GM18870 (cell line): Measurements from ENCODE around the gene TMEM250.
"Not testable (repeated sequence)": the region's sequence is repeated elsewhere in the genome, so short reads cannot be mapped to it uniquely, and the experiment has no call there.

Experiments used
- ATAC-seq: cut with Tn5 transposase; IDR thresholded peaks from one replicate; pipeline ENCODE4 v1.9.1; 2021; ENCODE audit warnings: moderate library complexity; ENCODE audit not compliant: unreplicated experiment

Gene TMEM250

DNA sequence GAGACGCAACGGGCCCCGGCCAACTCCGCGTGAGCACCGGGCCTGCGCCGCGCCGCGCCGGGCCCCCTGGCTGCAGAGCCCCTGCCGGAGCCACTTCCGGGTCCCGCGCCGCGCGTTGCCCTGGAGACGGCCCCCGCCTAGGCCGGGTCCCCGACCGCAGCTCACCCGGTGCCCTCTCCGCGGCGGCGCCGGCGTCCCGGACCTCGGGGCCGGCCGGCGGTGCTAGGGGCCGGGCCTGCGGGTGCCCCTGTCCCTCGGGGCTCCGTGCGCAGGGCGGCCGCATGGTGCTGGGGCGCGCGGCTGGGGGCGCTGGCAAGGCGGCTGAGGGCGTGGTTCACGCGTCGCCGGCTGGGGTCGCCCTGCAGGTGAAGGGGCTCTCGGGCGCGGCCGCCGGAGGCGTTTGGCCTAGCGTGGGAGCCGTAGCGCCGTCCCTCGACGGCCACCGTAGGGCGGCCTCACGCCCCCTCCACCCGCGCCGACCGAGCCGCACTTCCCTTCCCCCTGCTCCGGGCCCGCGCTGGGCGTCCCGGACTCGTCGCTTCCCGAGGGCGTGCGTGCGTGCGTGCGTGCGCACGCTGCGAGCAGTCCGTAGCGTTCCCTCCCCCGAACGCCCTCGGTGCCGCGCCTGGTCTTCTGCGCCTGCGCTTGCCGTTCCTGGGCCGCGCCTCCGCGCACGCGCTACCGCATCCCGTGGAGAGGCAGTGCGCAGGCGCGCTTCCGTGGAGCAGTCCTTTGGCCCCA is at the start of gene TMEM250:
TSS of gene TMEM250 (minus strand) at position 556 of the 741 bp plus-strand sequence. CDS start 1,975 bp downstream, outside the sequence.
- ATAC-seq: peak; percentile 45

GRCh38 chr9:136163248-136163850 is 44.7 kb upstream of the TMEM250 start:
- no peak for ATAC-seq

DNA sequence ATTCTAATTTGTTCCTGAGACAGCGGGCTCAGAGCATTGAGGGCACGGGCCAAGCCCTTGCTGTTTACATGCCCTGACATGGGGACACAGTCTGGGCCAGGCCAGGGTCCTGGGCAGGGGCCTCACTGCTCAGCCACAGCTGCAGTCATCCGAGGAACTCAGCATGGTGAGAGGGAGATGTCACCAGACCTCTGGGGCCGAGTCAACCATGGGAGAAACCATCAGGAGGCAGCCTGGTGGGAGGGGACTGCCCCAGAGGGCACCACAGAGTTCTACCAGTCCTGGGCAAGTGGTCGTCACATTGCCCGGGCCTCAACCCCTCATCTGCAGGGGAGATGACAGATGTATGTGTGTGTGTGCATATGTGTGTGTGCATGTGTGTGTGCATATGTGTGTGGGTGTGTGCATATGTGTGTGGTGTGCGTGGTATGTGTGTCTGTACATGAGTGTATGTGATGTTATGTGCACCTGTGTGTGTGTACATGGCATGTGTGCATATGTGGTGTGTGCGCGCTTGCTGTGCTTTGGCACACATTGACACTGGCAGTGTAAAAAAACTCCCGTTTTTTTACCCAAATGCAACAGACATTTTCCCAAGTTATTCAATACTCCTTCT is 42.4 kb upstream of the TMEM250 start:
- ATAC-seq: no peak

DNA sequence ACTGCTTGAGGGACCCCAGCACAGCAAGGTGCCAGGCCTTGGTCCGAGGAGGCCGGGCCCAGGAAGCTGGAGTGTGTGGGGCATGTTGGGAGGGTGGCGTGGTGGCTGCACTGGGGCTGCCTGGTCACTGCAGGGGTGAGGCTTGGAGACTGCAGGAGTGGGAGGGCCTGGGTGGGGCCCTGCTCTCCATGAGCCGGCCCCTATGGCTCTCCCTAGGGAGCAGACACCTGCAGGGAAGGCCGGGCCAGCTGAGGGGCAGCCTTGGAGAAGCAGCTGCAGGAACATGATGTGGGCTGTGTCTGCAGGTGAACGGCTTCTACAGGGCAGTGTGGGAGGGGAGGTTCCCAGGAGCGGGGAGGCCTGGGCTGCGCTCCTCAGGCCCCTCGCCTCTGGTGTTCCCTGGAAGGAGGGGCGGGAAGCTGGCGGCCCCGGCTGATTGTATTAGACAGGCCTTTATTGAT is 41.7 kb upstream of the TMEM250 start:
- no peak for ATAC-seq

DNA sequence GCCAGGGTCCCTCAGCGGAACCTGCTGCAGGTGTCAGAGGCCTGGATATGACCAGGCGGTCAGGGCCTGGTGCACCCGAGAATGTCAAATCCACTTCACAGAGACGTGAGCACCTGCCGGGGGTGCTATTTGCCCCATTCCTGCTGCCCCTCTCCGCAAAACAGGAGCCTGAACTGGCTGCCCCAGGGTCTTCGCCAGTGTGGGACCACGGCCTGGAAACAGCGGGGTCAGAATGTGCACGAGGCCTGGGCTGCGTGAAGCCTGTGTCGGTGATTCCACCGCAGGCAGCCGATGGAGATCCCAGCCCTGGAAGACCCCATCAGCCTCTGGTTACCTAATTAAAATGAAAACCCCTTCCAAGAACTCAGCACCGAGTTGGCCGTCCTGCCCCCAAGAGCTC is 41.2 kb upstream of the TMEM250 start:
- no peak for ATAC-seq

GRCh38 chr9:136157477-136158265 is 39.0 kb upstream of the TMEM250 start:
- ATAC-seq: no peak

DNA sequence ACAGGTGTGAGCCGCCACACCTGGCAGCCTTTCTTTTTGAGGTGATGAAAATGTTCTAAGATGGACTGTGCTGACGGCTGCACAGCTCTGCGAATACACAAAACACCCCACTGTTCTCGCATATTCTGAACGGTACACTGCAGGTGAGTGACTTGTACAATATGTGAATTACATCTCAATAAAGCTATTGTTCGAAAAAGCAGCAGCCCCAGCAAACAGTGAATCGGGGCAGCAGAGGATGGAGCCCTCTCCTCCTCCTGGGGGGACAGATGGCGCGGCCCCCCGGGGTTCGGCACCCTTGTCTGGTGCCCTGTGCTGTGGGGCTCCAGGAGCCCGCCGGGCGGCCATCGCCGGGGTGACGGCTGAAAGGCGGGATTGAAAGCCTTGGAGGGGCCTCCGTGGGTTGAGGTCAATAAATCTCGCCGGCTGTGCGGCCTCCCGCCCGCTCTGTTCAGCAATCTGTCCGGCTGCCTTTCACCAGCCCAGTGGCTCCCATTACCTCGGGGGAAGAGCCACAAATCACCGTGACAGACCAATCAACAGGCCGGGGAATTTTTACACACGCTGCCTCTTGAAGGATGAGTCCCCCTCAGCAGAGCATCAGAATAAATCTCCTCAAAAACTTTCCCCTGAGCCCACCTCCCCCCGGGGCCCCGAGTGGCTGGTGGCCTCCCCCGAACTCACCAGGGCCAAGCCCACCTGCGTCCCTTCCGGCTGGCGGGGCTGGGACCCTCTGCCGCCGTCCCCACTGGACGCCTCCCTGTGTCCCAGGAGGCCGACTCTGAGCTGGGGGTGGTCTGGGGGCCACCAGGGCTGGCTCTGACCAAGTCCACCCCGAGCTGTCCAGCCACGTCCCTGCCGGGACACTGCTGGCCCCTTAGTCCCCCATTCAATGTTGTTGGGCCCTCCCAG is 37.8 kb upstream of the TMEM250 start:
- no peak for ATAC-seq

GRCh38 chr9:136155576-136155975 is 36.9 kb upstream of the TMEM250 start:
- ATAC-seq: no peak

GRCh38 chr9:136154943-136155342 is 36.3 kb upstream of the TMEM250 start:
- no peak for ATAC-seq

DNA sequence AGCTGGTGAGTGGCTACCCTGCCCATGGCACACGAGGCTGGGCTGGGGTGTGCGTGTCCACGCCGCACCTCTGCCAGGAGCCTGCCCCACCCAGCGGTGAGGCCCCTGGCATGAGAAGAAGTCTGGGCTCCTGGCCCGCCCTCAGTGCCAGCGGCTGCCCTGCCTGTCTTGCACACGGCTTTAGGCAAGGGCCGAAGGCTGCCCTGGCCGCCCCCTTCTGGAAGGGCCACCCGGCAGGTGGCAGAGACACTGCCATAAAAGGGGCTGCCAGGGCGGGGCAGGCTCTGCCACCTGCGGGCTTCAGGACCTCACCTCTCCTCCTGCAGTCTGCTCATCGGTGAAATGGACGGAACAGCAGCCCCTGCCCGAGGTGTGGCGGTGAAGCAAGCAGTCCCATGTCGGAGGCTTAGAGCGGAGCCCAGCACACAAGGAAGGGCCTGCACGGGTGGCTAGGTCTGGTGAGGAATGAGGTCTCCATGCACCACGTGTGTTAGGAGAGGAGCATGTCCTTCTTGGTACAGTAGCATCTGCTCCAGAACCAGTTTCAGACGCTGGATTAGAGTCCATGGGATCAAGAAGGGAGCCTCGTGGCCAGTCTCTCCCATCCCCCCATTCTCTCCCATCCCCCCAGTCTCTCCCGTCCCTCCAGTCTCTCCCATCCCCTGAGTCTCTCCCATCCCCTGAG is 34.8 kb upstream of the TMEM250 start:
- ATAC-seq: no peak

DNA sequence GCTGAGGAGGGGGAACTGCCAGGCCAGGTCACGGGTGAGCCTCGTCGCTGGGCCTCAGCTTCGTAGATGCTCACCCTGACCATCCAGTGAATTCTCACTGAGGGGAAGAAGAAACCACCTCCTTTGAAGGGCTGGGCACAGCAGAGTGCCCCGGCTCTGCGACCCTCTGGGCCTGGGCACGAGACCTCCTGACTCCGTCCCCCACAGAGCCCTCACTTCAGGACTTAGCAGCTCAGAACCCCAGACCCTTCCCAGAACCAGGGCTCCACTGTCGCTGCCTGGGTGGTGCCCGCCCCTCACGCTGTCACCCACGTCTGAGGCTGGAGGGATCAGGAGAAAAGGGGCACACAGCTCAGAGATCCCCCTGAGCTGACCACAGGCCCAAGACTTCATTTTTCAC is 34.3 kb upstream of the TMEM250 start:
- ATAC-seq: no peak

- no peak for ATAC-seq
Observed at GRCh38 chr9:136152543-136152866, 33.8 kb upstream of the TMEM250 start.

DNA sequence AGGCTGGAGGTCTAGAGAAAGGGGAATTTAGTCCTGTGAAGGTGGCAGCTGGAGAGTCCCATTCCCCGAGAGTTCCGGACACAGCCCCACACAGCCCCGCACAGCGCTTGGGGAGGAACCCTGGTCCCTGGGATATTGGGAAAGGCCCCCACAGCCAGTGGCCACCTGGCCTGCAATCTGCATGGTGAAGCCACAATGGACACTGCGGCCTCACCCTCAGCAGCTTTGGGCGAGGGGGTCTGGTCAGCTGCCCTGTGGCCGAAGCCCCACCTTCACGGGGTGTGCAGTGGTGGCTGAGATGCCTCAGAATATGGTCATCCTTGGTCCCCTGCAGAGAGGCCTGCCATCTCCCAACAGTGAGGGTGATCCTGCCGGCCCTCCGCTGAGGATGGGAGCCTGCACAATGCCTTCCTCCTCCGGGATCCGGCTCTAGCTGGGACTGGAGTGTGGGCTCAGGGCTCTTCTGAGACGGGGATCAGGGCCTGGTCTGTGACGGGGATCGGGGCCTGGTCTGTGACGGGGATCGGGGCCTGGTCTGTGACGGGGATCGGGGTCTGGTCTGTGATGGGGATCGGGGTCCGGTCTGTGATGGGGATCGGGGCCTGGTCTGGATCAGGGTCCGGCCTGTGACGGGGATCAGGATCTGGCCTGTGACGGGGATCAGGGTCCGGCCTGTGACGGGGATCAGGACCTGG is 33.3 kb upstream of the TMEM250 start:
- ATAC-seq: no peak

DNA sequence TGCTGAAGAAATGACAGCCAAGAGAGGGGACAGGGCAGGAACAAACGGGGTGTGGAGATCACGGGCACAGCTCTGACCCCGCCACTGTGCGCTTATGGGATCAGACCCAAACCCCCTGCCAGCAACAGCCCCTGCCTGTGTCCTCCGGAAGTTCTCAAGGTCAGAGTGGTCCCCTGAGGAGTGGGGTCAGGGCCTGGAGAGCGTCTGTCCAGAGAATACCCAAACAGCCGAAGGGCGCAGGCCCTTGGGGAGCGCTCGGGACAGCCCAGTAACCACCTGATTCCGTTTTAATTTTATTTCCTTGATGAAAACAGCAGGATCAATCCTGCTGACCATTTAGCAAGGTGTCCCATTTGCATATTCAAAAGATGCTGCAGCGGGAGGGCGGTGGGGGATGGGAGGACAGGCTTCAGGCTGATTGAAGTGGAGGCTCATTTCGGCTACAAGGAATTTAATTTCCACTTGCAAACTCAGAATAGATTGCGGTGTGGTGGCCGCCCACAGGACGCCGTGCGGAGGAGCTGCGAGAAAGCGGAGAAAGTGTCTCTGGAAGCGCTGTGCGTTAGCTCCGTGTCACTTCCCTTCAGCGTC is 32.6 kb upstream of the TMEM250 start:
- ATAC-seq: no peak

DNA sequence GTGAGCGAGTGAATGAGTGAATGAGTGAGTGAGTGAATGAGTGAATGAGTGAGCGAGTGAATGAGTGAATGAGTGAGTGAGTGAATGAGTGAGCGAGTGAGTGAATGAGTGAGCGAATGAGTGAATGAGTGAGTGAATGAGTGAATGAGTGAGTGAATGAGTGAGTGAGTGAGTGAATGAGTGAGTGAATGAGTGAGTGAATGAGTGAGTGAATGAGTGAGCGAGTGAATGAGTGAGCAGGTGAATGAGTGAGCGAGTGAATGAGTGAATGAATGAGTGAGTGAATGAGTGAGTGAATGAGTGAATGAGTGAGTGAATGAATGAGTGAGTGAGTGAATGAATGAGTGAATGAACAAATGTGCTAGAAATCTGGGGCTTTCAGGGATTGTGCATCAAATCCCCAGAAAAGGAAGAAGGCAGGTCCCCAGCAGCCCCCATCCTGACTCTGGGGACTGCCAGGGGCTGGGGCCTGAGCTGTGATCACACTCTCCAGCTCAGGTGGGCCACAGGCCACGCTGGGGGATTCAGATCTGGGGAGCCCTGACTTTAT is 32.1 kb upstream of the TMEM250 start:
- ATAC-seq: not testable (repeated sequence)

DNA sequence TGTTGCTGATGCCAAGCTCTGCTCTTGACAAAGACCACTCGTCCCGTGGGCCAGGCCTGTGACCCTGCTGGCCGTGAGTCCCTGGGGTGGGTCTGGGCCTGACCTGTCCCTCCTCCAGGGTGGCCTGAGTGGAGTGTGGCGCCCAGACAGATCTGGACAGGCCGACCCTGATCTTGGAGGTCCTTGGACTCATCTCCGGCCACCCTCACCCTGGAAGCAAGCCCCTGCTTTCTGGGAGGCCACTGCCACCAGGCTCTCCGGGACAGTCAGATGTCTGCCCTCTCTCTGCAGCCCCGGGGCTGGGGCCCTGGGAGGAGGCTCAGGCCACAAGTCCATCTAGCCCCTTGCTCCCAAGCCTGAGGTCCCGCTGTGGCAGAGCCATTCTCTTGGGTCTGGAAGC is 31.2 kb upstream of the TMEM250 start:
- ATAC-seq: no peak

DNA sequence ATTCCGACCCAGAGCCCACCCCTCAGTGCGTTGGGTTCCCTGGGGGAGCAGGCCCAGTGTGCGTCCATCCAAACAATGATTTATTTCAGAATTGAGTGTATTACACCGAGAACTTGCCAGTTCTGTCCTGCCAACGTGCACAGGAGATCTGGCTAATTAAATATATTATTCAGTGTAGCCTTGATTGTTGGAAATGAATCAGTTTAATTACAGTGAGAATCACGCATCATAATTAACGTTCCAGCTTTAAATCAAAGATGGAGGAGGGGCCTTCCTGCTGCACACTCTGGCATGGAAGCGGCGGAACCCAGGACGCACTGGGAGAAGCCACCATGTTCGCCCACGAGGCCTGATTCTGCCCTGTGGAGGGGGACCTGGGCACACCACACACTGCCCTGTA is 30.7 kb upstream of the TMEM250 start:
- no peak for ATAC-seq

DNA sequence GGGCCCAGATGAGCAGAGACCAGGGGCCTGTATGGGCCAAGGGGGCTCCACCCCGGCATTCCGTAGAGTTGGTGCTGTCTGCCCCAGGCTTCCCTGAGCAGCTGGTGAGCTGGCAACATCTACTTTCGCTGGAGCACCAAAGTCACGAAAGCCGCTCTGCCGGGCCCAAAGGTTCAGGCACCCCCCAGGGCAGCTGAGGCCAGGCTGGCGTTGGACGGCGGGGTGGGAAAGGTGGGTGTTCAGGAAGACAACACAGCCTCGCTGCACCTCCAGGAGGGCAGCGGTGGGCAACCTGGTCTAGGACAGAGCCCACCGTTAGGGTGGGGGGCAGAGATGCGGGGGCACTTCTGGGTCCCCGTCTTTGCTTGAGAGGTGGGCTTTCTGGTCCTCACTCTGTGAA is 30.1 kb upstream of the TMEM250 start:
- no peak for ATAC-seq
